Vagina (tissue), 2 donors: ENCODE results near the gene THADA.

Source experiments
- CTCF ChIP-seq, 3 experiments: fragments of 450-650 bp in 2 of 3; fragments of 200-600 bp in 1 of 3; sonication (generic) in 1 of 3; IDR thresholded peaks; one replicate each; pipeline ENCODE4 v1.5.1; 2017 to 2019; ENCODE audit warnings: antibody characterized with exemption in 3 of 3, mild to moderate bottlenecking in 2 of 3, moderate library complexity in 2 of 3
- POLR2A ChIP-seq, 2 donors: fragments of 450-650 bp; IDR thresholded peaks; one replicate each; pipeline ENCODE4 v1.6.1; 2017; ENCODE audit warnings: antibody characterized with exemption in 2 of 2, mild to moderate bottlenecking in 2 of 2, moderate library complexity in 2 of 2
- POLR2AphosphoS5 ChIP-seq, 2 donors: sonication (generic); formaldehyde crosslinking; IDR thresholded peaks; one replicate each; pipeline ENCODE4 v1.9.0; 2017; ENCODE audit warnings: antibody characterized with exemption in 2 of 2, mild to moderate bottlenecking in 2 of 2, low read depth in 1 of 2; ENCODE audit not compliant: insufficient read depth in 1 of 2

GRCh38 chr2:43241558-43241957, 354.3 kb downstream of the THADA start:
- TF ChIP-seq POLR2AphosphoS5 (IDR thresholded peaks at IDR 0.05; ENCODE audit: insufficient read depth in 1 of 2, low read depth in 1 of 2) (no peak), CTCF (IDR thresholded peaks at IDR 0.05) (no peak), POLR2A (IDR thresholded peaks at IDR 0.05) (no peak)
